H7 (cell line): ENCODE results near the gene DENND4C. TPM values are rescaled to one million over a fixed set of nuclear protein-coding genes. Genes with fewer than 3 reads are reported as not detected.

Experiments used
- DNase-seq: peaks from one replicate; pipeline ENCODE4 v3.0.0; 2012
- H3K27me3 ChIP-seq: 2 replicates; pipeline ENCODE4 v1.6.0; 2011; ENCODE audit warnings: mild to moderate bottlenecking, low read length; ENCODE audit not compliant: control insufficient read depth, insufficient read depth
- H3K36me3 ChIP-seq: replicated peaks from 2 replicates; pipeline ENCODE4 v1.5.1; 2011; ENCODE audit warnings: low read length; ENCODE audit not compliant: control insufficient read depth, insufficient read depth
- H3K4me3 ChIP-seq: 2 replicates; pipeline ENCODE4 v1.5.1; 2011; ENCODE audit warnings: low read depth, mild to moderate bottlenecking, control low read depth, low read length, moderate library complexity; ENCODE audit not compliant: insufficient read depth
- total RNA-seq: library from RNA; depleted of rRNA; stranded (reverse); fragments of >200 nt; shearing (Covaris generic); gene quantifications from 2 replicates; pipeline ENCODE4 v1.2.3, GENCODE V29; 2014

DENND4C gene
- total RNA-seq, 1 experiment from 2014 or later = 21.4 TPM

DNA sequence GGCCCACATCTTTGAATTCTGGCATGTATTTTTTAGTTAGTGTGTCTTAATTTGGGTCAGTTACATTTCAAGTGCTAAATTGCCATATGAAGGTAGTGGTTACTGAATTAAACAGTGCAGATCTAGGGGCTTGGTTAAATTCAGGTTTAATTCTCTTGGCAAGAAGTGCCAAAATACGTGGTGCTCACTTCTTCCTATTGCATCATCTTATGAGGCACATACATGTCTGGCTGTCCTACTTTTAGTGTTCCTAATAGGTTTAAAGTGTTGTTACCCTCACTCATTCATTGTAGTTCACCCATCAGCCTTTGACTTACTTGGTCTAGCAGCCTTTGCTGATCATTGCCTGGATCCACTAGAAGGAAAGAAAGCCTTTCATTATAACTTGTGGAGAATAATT is 90.0 kb downstream of the DENND4C start:
- DNase-seq = no peak
- no peak overlapping the region for H3K4me3 ChIP-seq
- no peaks in the 10 kb centered on the region for H3K27me3 ChIP-seq

DNA sequence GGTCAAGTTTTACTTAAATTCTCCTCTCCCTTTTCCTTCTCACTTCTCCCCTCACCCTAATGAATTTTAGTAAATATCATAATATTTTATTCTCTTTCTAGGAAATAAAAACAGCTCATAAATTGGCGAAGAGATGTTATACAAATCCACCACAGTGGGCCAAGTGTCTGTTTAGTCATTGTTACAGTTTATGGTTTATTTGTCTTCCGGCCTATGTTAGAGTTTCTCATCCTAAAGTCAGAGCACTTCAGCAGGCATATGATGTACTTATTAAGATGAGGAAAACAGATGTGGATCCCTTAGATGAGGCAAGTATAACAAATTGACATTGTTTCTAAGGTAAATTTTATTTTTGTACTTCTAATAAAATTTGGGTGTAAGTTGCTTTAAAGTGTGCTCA is 101.4 kb downstream of the DENND4C start:
- no peaks in the 10 kb centered on the region for H3K27me3 ChIP-seq
- no peaks in the 10 kb centered on the region; the same call in 1 of the 2 replicates for H3K36me3 ChIP-seq
- no peak for DNase-seq
- H3K4me3 ChIP-seq = no peak overlapping the region

More for the DNA sequence above, 90.0 kb downstream of the DENND4C start:
- peaks cover 3% of the 10 kb centered on the region for H3K36me3 ChIP-seq

DNA sequence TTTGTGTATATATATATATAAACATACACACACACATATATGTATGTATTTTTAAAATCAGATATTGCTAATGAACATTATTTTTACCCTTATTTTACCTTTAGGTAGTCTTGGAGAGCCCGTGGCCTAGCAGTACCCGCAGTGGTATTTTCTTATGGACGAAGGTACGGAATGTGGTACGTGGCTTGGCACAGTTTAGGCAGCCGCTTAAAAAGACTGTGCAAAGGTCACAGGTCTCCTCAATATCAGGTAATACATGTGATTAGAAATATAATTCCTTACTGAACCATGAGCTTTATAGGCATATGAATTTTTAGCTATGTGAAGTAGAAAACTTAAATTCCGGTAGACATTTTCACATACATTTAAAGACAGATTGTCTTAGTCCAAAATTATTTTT is 105.7 kb downstream of the DENND4C start:
- H3K36me3 ChIP-seq = peaks cover 2% of the 10 kb centered on the region; the same call in 1 of the 2 replicates
- H3K4me3 ChIP-seq = no peak overlapping the region
- no peaks in the 10 kb centered on the region for H3K27me3 ChIP-seq
- DNase-seq = no peak

DNA sequence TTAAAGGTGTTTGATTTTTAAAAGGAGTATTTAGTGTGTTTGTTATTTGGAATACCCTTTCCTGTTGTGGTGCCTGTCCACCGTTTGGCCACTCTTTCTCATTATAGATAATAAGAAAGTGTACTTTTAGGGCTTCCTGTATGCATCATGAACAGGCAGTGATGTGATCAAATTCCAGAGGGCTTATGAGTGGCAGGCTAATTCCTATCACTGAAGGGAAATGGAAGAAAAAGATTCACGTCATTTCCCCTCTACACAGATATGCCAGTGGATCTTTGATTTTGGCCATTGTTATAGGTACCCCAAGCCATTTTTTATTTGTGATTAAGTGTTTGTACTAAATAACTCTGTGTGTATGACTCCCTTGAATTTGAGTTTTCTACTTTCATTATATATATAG is 112.5 kb downstream of the DENND4C start:
- Histone ChIP-seq H3K27me3 (no peaks in the 10 kb centered on the region), H3K36me3 (peaks cover 4% of the 10 kb centered on the region; the same call in 1 of the 2 replicates)
- DNase-seq = no peak

DNA sequence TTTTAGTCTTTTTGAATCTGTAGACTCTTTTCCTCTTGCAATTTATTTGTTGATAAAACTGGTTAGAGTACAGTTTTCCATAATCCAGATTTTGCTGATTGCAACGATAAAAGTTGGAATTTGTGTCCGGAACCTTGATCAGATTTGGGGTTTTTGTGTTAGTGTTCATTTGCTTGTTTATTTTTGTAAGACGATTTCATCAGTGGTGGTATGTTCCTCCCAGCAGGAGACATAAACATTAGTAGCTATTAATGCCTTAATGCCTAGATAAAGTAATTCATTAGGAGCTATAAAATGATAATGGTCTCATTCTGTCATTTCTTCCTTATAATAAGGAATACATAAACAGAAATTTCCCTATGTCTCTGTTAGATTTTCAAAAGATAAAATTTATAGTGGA is 128.2 kb downstream of the DENND4C start:
- Histone ChIP-seq H3K4me3 (no peak overlapping the region), H3K36me3 (peaks cover 3% of the 10 kb centered on the region), H3K27me3 (no peaks in the 10 kb centered on the region)
- no peak for DNase-seq

More for the DNA sequence above, 112.5 kb downstream of the DENND4C start:
- H3K4me3 ChIP-seq = no peak overlapping the region

DNA sequence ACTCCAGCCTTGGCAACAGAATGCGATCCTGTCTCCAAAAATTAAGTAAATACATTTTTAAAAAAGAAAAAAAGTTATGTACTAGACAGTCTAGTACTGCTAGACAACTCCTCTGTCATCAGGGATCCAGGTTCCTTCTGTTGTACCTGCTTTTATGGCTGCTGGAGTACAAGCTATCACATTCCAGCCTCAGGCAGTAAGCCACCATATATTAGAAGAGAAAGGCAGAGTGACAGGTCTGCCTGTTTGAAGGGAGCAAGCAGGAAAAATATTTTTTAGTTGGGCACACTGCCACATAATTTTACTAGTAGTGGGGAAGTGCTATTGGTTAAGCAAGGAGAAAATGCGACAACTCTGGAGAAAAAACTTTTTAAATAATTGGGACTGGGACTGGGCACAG is 138.6 kb downstream of the DENND4C start:
- no peaks in the 10 kb centered on the region; the same call in 1 of the 2 replicates for H3K36me3 ChIP-seq
- H3K27me3 ChIP-seq = no peaks in the 10 kb centered on the region
- H3K4me3 ChIP-seq = no peak overlapping the region
- DNase-seq = no peak

DNA sequence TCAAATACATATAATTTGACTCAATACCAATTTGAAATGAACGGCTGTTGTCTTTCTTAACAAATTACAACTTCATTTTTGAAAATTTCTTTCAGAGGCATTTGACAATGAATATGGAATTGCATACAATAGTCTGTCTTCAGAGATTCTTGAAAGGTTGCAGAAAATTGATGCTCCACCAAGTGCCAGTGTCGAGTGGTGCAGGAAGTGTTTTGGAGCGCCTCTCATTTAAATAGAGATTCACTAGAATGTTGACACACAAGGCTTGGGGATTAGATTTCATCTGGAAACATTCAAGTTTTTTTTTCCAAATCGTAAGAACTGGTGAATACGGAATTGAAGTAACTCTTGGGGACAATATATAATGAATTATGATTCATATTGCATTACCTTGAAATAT is 141.4 kb downstream of the DENND4C start:
- DNase-seq = no peak
- no peak overlapping the region for H3K4me3 ChIP-seq
- H3K27me3 ChIP-seq = no peaks in the 10 kb centered on the region
- peaks cover 11% of the 10 kb centered on the region for H3K36me3 ChIP-seq

DNA sequence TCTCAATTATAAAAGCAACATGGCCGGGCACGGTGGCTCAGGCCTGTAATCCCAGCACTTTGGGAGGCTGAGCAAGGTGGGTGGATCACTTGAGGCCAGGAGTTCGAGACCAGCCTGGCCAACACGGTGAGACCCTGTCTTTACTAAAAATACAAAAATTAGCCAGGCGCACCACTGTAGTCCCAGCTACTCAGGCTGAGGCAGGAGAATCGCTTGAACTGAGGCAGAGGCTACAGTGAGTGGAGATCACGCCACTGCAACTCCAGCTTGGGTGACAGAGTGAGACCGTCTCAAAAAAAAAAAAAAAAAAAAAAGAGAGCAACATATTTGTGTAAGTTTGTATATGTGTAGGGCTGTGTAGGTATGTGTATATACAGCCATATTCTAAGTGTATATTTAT is 142.1 kb downstream of the DENND4C start:
- Histone ChIP-seq H3K27me3 (no peaks in the 10 kb centered on the region), H3K36me3 (peaks cover 15% of the 10 kb centered on the region), H3K4me3 (no peak overlapping the region)
- no peak for DNase-seq

DNA sequence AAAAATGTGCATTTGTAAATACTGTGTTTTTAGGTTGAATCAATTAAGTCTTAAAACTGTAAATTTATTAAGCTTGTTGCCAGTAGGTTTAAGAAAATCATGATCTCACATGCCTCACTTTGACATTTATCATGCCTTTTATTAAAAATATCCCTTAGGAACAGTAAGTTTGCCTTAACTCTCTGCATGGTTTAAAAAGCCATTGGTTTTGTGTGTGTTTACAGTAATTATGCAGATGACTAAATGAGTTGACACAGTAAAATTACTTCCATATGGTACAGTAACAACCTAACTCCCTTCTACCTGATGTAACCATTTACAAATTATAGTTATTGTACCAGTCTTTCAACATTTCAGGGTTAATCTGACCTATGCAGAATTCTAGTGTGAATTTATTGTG is 143.0 kb downstream of the DENND4C start:
- H3K4me3 ChIP-seq = no peak overlapping the region
- peaks cover 24% of the 10 kb centered on the region for H3K36me3 ChIP-seq
- H3K27me3 ChIP-seq = no peaks in the 10 kb centered on the region
- no peak for DNase-seq

DNA sequence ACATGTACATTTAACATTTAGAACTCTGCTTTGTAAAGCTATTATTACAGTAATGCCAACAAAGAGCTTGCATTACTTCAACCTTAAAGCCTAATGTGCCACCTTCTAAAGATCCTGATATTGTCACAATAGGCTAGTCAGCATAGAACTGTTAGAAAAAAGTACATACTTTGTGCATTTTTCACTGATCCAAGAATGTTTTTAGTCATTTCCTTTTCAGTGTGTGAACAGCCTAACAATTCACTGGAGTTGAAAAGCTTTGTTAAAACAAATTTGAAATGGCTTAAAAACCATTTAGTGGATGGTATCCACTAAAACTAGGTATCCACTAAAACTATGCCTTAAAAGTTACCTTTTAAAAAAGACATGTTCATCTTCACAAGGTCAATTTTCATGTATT is 145.0 kb downstream of the DENND4C start:
- H3K4me3 ChIP-seq = no peak overlapping the region
- DNase-seq = no peak
- H3K36me3 ChIP-seq = peaks cover 34% of the 10 kb centered on the region
- no peaks in the 10 kb centered on the region for H3K27me3 ChIP-seq

DNA sequence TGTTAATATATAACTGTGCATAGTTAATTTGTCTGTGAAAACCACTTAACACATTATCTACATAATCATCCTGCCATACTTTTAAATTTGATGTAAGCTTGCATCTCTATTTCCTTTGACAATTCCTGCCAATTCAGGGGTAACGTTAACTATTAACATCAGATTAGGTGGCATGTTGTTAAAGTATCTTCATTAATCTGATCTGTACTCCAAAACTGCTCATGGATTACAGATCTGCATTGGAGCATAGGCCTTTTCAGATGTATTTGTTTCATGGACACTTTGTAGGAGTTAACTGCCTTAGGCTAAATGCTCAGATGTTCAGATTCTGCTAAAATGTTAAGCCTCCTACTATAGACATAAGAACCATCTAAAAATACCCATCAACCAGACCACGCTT is 146.4 kb downstream of the DENND4C start:
- no peaks in the 10 kb centered on the region for H3K27me3 ChIP-seq
- DNase-seq = no peak
- H3K4me3 ChIP-seq = no peak overlapping the region
- H3K36me3 ChIP-seq = peaks cover 34% of the 10 kb centered on the region

DNA sequence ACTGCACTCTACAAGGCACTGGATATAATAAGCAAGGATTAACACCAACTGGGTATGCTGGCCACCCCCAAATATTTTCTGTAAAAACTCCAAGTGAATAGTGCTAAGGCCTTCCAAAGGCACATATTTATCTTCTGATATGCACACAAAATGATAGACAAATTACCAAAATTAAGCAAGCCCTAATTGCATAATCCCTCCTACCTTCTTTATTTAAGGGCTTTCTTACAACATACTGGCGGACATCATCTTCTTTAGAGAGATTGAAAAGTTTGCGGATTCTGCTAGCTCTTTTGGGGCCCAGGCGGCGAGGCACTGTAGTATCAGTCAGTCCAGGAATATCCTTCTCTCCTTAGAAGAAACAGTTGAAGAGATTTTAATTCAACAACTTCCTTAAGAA is 147.7 kb downstream of the DENND4C start:
- H3K27me3 ChIP-seq = no peaks in the 10 kb centered on the region
- no peak for DNase-seq
- H3K36me3 ChIP-seq = peaks cover 34% of the 10 kb centered on the region
- peak overlapping the region; percentile 12; the same call in 1 of the 2 replicates for H3K4me3 ChIP-seq

DNA sequence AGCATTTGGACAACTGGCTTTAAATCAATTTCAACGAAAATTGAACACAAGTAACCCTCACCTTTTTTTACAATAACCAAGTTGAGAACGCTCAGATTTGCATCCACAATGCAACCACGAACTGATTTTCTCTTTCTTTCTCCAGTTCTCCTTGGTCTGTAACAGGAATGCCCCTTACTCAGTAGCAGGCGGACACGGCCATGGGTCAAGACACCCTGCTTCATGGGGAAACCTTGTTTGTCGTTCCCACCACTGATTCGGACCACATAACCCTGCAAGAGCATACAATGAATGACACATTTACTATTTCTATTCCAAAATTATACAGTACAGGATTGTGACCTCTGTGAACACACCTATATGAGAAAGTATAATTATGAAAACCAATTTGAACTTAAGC is 148.2 kb downstream of the DENND4C start:
- DNase-seq = no peak
- no peaks in the 10 kb centered on the region for H3K27me3 ChIP-seq
- H3K36me3 ChIP-seq = peaks cover 34% of the 10 kb centered on the region
- peak overlapping the region; percentile 99 for H3K4me3 ChIP-seq

DNA sequence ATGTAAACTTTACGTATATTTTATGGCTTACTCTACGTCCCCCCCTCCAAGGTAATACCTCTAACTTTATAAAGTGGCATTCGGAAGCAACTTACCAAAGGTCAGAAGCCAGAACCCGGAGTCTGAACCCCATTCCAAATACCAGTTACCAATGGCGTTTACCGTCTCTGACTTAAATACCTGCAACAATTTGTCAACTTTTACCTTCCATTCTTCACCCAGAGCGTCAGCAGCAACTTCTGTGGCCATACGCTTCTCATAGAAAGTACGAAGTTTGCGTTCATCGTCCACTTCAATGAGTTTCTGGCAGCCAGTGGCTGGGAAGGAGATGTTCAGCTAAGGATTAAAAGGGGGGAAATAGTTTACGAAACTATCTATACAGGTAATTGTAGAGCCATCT is 148.8 kb downstream of the DENND4C start:
- DNase-seq = no peak
- Histone ChIP-seq H3K36me3 (peaks cover 34% of the 10 kb centered on the region), H3K27me3 (no peaks in the 10 kb centered on the region), H3K4me3 (peak overlapping the region; percentile 99)

DNA sequence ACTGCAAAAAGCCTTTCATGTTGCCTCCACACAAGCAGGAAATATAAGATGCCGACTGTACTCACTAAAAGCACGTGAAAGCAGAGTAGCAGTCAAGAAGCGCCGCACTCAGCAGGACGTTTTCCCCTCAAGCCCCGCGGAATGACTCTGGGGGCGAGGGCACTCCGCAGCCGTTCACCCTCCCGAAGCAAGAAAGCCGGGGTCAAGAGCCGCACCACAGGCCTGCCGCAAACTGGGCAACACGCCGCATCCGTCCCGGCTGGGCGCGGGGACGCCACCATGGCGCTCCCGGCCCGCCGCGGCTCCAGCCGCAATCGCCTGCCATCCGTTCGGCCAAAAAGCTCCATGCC is 149.2 kb downstream of the DENND4C start:
- Histone ChIP-seq H3K36me3 (peaks cover 33% of the 10 kb centered on the region), H3K27me3 (no peaks in the 10 kb centered on the region), H3K4me3 (peak overlapping the region; percentile 99)
- peak; percentile 43 for DNase-seq

DNA sequence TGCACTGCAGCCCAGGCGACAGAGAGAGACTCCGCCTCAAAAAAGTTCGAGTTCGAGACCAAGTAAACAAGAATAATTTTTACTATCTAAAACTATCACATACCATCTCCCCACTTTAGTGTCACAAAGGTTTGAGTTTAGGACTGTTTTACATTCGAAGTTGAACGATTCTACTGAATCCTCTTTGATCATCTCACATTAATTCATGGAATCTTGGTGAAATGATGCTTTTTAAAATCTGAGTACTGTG is 150.3 kb downstream of the DENND4C start:
- DNase-seq = no peak
- H3K27me3 ChIP-seq = no peaks in the 10 kb centered on the region
- H3K36me3 ChIP-seq = peaks cover 30% of the 10 kb centered on the region
- H3K4me3 ChIP-seq = peak overlapping the region; percentile 99
